ENCODE measurements around the gene ATP6AP1.

DNA sequence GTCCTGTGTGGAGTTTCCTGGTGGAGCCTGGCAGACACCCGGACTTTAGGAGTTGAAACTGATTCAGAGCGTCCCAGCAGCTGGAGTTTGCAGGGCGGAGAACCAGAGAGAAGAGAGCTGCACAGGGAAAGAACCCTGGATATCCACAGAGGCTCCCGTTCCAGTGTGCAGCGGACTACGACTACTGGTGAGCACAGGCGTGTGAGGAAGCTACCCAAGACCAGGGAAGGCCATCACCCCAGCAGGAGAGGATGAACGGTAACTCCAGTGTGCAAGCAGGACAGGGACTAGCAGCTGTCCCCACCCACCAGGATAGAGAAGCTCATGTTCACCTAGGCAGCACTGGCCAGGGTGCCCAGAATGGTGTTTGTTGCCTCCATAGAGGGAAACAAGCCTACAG, 48.3 kb downstream of the ATP6AP1 start:
- TF ChIP-seq POLR2A (IDR thresholded peaks at IDR 0.05; ENCODE audit: low read depth, low read length) (no peak), TAF1 (IDR thresholded peaks at IDR 0.05; ENCODE audit: borderline replicate concordance, low read depth, low read length) (no peak)

Measured in GM12892 (cell line).